HCT116 (cell line): Measurements from ENCODE around the gene CFAP43. TPM values are rescaled to one million over a fixed set of nuclear protein-coding genes. Genes with fewer than 3 reads are reported as not detected.

Source experiments
- ATAC-seq: fragments of 200-7000 bp; cut with Tn5 transposase; 2 replicates; pipeline ENCODE4 v1.9.1; 2020; ENCODE audit warnings: mild to moderate bottlenecking, moderate library complexity
- BruUV-seq: library from RNA; stranded (reverse); fragments of 400-500 nt; replicated peaks from 2 replicates; lab custom pipeline; 2021; lab: Mats Ljungman, UMichigan
- CTCF ChIA-PET: fragments of 300-600 bp; sonication (Branson Sonifier 250); formaldehyde crosslinking; loops from one replicate; lab custom pipeline; 2021; ENCODE audit warnings: antibody characterized with exemption; lab: Charles Lee
- POLR2A ChIA-PET: fragments of 300-600, 350-600 bp; sonication (Branson Sonifier 250); formaldehyde crosslinking; loops from one replicate; lab custom pipeline; 2021; ENCODE audit warnings: antibody characterized with exemption; lab: Charles Lee
- RAD21 ChIA-PET, 2 experiments: fragments of 300-600 bp; sonication (Branson Sonifier 250); formaldehyde crosslinking; loops; one replicate each; lab custom pipeline; 2023; ENCODE audit warnings: low total read pairs in 2 of 2; ENCODE audit not compliant: uncharacterized antibody in 2 of 2, unreplicated experiment in 2 of 2, low non-redundant PET in 1 of 2; lab: Charles Lee
- DNase-seq: peaks from one replicate; pipeline ENCODE4 v3.0.0-alpha.2; 2010; ENCODE audit warnings: low read depth, low spot score
- H2AFZ ChIP-seq: fragments of 200-600 bp; shearing (Covaris generic), sonication (generic); 2 replicates; pipeline ENCODE4 v1.6.1; 2017; ENCODE audit warnings: low read depth, mixed run types, mixed read lengths, antibody characterized with exemption, low read length; ENCODE audit not compliant: poor library complexity, severe bottlenecking
- H3K27ac ChIP-seq: 2 replicates; pipeline ENCODE4 v1.5.1; 2012; ENCODE audit warnings: low read depth, low read length
- H3K27me3 ChIP-seq: fragments of 200-600 bp; sonication (generic); 2 replicates; pipeline ENCODE4 v1.6.1; 2016; ENCODE audit warnings: mixed run types, low read length, mixed read lengths; ENCODE audit not compliant: insufficient read depth
- H3K36me3 ChIP-seq, 2 experiments: fragments of 200-500 bp in 1 of 2; fragments of 200-600 bp in 1 of 2; sonication (Bioruptor generic) in 1 of 2; sonication (generic) in 1 of 2; 2 replicates each; pipeline versions ENCODE4 v1.5.1 to v1.6.1; 2014 to 2016; ENCODE audit warnings: low read length in 2 of 2, inconsistent platforms in 1 of 2, mixed read lengths in 1 of 2, mixed run types in 1 of 2; ENCODE audit not compliant: insufficient read depth in 2 of 2, control insufficient read depth in 1 of 2
- H3K4me1 ChIP-seq, 2 experiments: fragments of 200-600 bp in 1 of 2; sonication (generic) in 1 of 2; 2 replicates each; pipeline versions ENCODE4 v1.5.1 to v1.6.1; 2012 to 2017; ENCODE audit warnings: low read length in 2 of 2, inconsistent platforms in 1 of 2, mild to moderate bottlenecking in 1 of 2, mixed read lengths in 1 of 2, mixed run types in 1 of 2, moderate library complexity in 1 of 2; ENCODE audit not compliant: insufficient read depth in 2 of 2, control insufficient read depth in 1 of 2
- H3K4me2 ChIP-seq: fragments of 200-600 bp; sonication (generic); 2 replicates; pipeline ENCODE4 v1.6.1; 2017; ENCODE audit warnings: mixed run types, low read length, mixed read lengths
- H3K4me3 ChIP-seq, 2 experiments: fragments of 200-600 bp in 1 of 2; sonication (generic) in 1 of 2; replicated peaks in 1 of 2; 2 replicates each; pipeline ENCODE4 v1.5.1; 2011 to 2016; ENCODE audit warnings: low read length in 2 of 2, control low read depth in 1 of 2, low read depth in 1 of 2, mild to moderate bottlenecking in 1 of 2, mixed read lengths in 1 of 2, mixed run types in 1 of 2
- H3K79me2 ChIP-seq: fragments of 200-600 bp; sonication (generic); 2 replicates; pipeline ENCODE4 v1.6.1; 2017; ENCODE audit warnings: mild to moderate bottlenecking, mixed run types, low read length, moderate library complexity, mixed read lengths; ENCODE audit not compliant: insufficient read depth
- H3K9ac ChIP-seq: fragments of 200-600 bp; sonication (generic); 2 replicates; pipeline ENCODE4 v1.6.1; 2016; ENCODE audit warnings: low read length, mixed read lengths
- H3K9me2 ChIP-seq: fragments of 200-600 bp; sonication (generic), shearing (Covaris generic); 2 replicates; pipeline ENCODE4 v1.6.1; 2017; ENCODE audit warnings: mixed run types, mild to moderate bottlenecking, moderate library complexity; ENCODE audit not compliant: insufficient read depth
- H3K9me3 ChIP-seq, 2 experiments: fragments of 200-500 bp in 1 of 2; fragments of 200-600 bp in 1 of 2; sonication (Bioruptor generic) in 1 of 2; sonication (generic) in 1 of 2; 2 replicates each; pipeline ENCODE4 v1.6.1; 2014 to 2017; ENCODE audit warnings: low read length in 2 of 2, mixed read lengths in 2 of 2, inconsistent platforms in 1 of 2, low read depth in 1 of 2, mild to moderate bottlenecking in 1 of 2, mixed run types in 1 of 2, moderate library complexity in 1 of 2; ENCODE audit not compliant: control insufficient read depth in 1 of 2, insufficient read depth in 1 of 2
- H4K20me1 ChIP-seq: fragments of 200-600 bp; sonication (generic), shearing (Covaris generic); 2 replicates; pipeline ENCODE4 v1.6.1; 2017; ENCODE audit warnings: mixed run types, mild to moderate bottlenecking, moderate library complexity; ENCODE audit not compliant: insufficient read depth
- CEBPB ChIP-seq: IDR thresholded peaks from 2 replicates; pipeline ENCODE4 v1.6.1; 2012; ENCODE audit warnings: low read depth
- CTCF ChIP-seq, 3 experiments: fragments of 200-600 bp in 1 of 3; sonication (generic) in 1 of 3; IDR thresholded peaks in 2 of 3; conservative IDR thresholded peaks in 1 of 3; 2 replicates each; pipeline ENCODE4 v1.5.1; 2012 to 2017; ENCODE audit warnings: low read depth in 2 of 3, low read length in 2 of 3, antibody characterized with exemption in 1 of 3, borderline replicate concordance in 1 of 3, control low read depth in 1 of 3, mild to moderate bottlenecking in 1 of 3, mixed read lengths in 1 of 3, mixed run types in 1 of 3, moderate library complexity in 1 of 3; ENCODE audit not compliant: insufficient read depth in 1 of 3
- EZH2 ChIP-seq: fragments of 200-600 bp; sonication (generic); IDR thresholded peaks from 2 replicates; pipeline ENCODE4 v1.6.1; 2017; ENCODE audit warnings: antibody characterized with exemption, mixed run types
- RAD21 ChIP-seq: IDR thresholded peaks from 2 replicates; pipeline ENCODE4 v1.6.1; 2012; ENCODE audit warnings: low read depth, mild to moderate bottlenecking
- SRF ChIP-seq: IDR thresholded peaks from 2 replicates; pipeline ENCODE4 v1.6.1; 2012; ENCODE audit warnings: low read depth
- YY1 ChIP-seq: IDR thresholded peaks from 2 replicates; pipeline ENCODE4 v1.6.1; 2011; ENCODE audit warnings: low read length, low read depth, moderate library complexity, mild to moderate bottlenecking; ENCODE audit not compliant: insufficient replicate concordance; ENCODE audit errors: extremely low read depth
- intact Hi-C: fragments of 100-400 bp; cut with micrococcal nuclease; formaldehyde crosslinking; loops from 2 replicates; pipeline ENCODE4 v1.10.0; 2022
- total RNA-seq: library from RNA; stranded (reverse); gene quantifications from one replicate; pipeline ENCODE4 v1.2.1, GENCODE V29; 2021; ENCODE audit not compliant: unreplicated experiment
- TF ChIP-seq, protein P1 (sequence below): IDR thresholded peaks from 2 replicates; pipeline ENCODE4 v1.6.1; 2012

Gene CFAP43
- total RNA-seq, 1 experiment from 2014 or later, result 4.0 TPM

- Histone ChIP-seq H3K27me3 (no peaks in the 10 kb centered on the region), H3K9ac (no peak overlapping the region), H3K36me3 (no peaks in the 10 kb centered on the region), H3K4me1 (peaks cover 0 to 7% of the 10 kb centered on the region in 2 experiments; a peak in 1 of 4 replicates), H2AFZ (no peak overlapping the region), H3K4me2 (no peak overlapping the region), H3K9me3 (peaks cover 0 to 15% of the 10 kb centered on the region in 2 experiments; a peak in 1 of 4 replicates), H3K27ac (no peak overlapping the region), H3K4me3 (no peak overlapping the region), H3K79me2 (no peaks in the 10 kb centered on the region), H4K20me1 (no peaks in the 10 kb centered on the region), H3K9me2 (no peaks in the 10 kb centered on the region)
- DNase-seq (no peak), ATAC-seq (no peak)
- CTCF ChIA-PET, result interaction anchor here (1.0 kb wide), 1 partner anchor 108 kb away, joined by 3 read pairs; no protein-coding TSS in a partner anchor
- intact Hi-C loops, result no loop called here
- POLR2A ChIA-PET, result interaction anchor here (1.4 kb wide), 1 partner anchor 10 kb away, joined by 3 read pairs; no protein-coding TSS in a partner anchor
- TF ChIP-seq CTCF (IDR thresholded peaks at IDR 0.05 in 2 of 3, conservative IDR thresholded peaks at IDR 0.05 in 1 of 3; ENCODE audit: borderline replicate concordance in 1 of 3, insufficient read depth in 1 of 3, low read depth in 2 of 3, low read length in 2 of 3) (no peak), RAD21 (no peak), EZH2 (no peak), SRF (no peak), YY1 (no peak), CEBPB (no peak)
- TF ChIP-seq, protein P1, sequence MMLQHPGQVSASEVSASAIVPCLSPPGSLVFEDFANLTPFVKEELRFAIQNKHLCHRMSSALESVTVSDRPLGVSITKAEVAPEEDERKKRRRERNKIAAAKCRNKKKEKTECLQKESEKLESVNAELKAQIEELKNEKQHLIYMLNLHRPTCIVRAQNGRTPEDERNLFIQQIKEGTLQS, result no peak
- RAD21 ChIA-PET, result no interaction called here
- no TSS peak for BruUV-seq
Observed at GRCh38 chr10:104247513-104248146, 15.5 kb upstream of the CFAP43 start.
